Pons (tissue), 1 donor: Measurements from ENCODE around the gene ADRA2C.

Source experiments
- DNase-seq: peaks from one replicate; pipeline ENCODE4 v3.0.0-alpha.2; 2016; ENCODE audit warnings: low spot score

ADRA2C gene

DNA sequence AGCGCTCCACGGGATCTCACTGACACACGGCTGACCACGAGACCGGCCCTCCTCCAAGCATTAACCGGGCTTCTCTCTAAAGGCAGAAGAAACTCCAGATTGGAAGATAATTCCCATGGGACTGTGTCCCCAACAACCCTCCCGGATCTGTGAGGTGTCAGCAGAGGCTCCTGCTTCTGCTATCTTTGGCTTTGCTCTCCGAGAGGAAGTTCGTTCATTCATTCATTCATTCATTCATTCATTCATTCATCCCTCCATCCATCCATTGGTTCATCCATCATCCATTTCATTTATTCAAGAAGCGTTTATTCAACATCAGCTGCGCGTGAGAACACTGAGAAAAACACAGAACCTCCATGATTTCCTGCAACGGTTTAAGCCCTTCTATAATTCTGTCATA is 11.5 kb downstream of the ADRA2C start:
- DNase-seq: no peak

DNA sequence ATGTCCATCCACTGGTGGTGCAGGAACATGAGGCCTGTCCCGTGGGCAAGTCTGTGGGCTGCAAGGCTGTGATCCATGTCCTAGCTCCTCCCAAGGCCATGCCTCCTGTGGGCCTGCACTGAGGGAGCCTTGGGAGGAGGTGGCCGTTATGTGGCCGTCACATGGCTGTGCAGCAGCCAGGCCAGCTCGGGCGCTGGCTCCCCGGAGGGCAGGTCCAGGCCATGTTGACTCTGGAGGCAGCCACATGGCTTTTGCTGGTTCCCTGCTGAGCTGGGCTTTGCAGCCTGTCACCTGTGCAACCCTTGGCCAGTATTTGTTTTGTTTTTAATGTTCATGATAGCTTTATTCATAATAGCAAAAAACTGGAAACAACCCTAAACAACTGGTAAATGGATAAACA is 13.3 kb downstream of the ADRA2C start:
- DNase-seq: no peak

DNA sequence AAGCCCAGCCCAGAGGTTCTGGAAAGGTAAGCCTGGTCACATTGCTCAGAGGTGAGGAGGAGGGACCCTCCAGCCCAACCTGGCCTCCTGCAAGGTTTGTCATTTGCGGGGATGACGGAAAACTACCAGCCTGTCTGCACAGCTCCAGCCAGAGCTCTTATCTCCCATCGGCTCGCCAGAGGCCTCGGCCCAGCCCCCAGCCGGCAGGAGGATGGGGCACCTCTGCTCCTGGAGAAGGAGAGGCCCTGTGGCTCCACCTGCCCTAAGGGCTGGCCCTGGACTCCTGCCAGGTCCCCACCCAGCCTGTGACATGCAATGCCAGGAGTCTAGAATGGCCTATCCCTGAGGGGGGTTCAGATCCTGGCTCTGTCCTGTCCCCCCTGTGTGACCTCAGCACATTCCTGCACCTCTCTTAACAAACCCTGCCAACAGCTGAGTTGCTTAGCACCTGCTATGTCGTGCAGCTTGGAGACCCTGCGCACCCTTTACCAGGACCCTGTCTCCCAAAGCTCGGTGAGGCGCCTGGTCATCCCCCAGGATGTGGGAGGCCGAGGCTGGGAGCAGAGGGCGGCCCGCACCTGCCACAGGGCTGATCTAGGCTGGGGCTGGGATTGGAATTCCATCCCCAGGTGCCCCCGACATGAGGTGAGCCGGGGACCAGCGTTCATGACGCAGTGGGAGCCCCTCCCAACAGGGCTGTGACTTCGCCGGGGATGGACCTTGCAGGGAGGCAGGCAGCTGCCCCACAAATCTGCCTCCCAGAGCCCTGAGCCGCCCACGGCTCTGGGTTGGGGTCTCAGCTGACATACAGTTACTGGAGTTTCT is 14.4 kb downstream of the ADRA2C start:
- no peak for DNase-seq

DNA sequence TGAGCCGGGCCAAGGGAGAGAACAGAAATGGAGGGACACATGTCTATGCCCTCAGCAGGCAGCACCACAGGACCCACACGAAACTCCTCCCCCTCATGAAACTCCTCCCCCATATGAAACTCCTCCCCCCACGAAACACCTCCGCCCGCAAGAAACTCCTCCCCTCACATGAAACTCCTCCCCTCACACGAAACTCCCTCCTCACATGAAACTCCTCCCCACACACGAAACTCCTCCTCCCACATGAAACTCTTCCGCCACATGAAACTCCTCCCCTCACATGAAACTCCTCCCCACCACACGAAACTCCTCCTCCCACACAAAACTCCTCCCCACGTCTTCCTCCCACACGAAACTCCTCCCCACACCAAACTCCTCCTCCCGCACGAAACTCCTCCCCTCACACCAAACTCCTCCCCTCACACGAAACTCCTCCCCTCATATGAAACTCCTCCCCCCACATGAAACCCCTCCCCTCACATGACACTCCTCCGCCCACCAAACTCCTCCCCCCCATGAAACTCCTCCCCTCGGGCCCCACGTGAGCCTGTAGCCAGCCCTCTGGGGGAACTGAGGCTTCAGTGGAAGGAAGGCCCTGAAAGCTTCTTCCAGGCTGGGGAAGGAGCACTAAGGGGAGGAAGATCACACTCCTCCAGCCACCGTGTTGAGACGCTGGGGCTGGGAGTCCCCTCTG is 15.2 kb downstream of the ADRA2C start:
- DNase-seq: no peak

DNA sequence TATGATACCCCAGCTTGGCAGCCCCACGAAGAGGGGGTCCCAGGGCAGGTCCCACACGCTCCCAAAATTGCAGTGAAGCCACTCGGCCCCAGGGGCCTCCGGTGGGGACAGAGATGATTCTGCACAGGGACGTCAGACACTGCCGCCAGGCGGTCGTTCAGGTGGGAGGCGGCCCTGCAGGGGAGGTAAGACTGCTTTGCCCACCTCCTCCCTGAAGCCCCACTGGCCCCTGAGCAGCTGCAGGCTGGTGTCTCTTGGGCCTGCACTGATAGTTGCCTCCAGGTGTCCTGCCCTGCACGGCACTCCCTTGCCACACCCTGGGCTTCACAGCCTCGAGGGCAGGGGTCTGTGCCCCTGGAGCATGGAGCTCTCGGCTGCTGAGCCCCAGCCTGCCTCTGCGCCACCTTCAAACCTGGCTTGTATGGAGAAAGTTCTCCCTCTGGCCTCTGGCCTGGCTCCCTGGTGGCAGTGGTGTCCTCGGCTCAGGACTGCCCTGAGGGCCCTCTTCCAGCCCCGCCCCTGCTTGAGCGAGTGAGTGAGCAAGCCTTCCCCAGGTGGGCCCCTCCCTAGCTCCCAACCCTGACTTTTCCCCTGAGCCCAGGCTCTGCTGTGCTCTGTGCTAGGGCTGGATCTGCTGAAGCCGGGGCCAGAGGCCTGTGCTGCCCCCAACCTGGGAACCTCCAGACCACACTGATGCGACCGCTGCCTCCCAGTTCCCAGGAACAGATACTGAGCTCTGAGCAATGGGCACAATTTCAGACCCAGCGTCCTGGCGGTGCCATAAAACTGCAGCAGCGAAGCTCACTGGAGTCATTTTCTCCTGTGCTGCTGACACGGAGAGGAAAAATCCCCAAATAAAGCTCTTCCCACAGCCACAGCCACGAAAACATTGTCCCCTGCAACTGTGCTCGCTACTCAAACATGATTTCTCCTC is 16.1 kb downstream of the ADRA2C start:
- no peak for DNase-seq

DNA sequence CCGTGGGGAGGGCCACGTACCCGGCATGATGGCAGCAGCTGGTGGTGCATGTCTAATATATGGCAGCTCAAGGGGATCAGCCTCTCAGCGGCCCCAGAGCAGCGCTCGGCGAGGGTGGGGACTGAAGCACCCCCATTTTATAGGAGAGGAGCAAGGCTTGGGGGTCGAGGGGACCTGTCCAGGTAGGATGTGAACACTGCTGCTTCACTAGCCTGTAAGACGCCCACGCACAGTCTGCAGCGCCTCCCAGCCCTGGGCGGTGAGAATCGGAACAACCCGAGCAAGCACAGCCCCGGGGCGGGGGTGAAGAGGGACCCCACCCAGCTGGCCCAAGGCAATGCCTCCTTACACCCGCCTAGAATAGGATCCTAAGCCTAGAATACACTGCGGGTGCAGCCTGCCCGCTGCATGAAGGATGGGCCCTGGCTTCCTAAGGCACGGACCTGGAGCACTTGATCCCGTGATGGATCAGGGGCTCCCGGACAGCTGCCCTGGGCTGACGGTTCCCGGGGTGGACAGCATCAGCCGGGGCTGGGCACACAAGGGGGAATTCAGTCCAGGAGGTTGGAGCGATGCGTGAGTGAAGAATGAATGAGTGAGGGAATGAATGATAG is 17.6 kb downstream of the ADRA2C start:
- DNase-seq: no peak

DNA sequence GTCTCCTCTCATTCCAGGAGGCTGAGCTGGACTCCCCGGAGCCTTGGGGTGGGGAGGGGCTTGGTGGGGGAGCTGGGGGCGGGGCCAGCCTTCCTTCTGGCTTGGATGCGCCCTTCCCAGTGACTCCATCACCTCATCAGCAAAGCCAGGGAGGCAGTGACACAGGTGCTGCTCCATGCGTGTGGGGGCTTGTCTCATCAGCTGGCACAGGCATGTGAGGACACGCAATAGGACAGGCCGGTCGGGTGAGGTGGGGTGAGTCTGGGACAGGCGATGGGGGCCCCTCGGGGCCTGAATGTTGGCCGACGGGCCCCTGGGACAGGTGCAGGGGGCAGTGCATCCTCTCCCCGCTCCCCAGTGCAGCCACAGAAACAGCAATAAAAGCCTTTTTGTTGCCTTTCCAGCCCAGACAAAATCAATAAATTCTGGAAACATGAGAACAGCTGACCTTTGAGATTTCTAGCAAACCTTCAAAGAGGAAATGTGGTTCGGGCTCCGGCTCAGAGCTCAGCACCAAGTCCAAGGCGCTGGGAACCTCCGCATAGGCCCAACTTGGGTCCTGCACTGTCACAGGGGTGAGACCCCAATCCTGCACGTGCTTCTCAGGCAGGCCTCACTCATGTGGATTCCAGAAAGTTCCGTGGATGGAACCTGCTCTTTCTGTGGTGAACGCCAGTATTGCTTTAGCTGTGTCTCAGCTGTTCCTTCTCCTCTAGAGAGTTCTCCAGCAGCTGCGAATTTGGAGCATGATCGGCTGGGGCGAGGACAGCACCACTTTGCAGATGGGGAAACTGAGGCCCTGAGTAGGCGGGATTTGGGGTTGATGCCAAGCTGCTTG is 18.5 kb downstream of the ADRA2C start:
- no peak for DNase-seq

DNA sequence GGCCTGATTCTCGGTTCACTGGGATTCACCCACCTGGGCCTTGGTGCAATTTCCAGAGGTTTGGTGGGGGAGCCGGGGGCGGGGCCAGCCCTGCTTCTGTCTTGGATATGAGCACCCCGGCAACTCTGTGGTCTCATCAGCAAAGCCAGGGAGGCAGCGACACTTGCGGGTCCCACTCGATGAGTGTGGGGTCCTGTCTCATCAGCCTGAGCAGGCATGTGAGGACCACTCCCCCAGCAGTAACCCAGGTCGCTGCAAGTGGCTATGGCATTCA is 19.0 kb downstream of the ADRA2C start:
- no peak for DNase-seq

DNA sequence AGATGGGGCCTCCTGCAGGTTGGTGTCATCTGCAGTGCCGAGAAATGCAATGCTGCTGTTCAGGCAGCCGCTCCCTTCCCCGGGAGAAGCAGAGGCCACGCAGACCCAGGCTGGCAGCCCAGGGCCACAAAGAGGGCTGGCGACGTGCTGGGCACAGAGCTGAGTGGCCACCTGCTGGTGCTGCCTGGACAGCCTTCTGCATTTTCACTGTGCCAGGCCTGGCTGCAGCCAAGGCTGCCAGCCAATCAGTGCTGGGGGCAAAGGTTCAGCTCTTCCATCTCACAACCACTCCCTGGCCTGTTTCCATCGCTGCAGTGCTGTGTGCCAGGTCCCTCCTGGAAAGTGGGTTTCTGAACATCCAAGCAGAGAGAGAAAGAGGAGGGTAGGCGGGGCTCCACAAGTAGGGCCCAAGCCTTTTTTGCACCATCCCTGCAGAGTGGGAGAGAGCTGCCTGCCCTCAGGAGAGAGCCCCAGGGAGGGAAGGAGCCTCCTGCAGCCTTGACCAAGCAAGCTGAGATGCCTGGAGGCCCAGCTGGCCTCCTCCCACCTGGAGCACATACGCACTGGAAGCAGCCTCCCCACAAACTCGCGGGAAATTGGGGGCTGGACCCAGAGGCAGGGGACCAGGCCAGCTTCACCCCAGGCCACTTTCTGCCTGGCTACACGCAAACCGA is 20.1 kb downstream of the ADRA2C start:
- peak; percentile 52 for DNase-seq

DNA sequence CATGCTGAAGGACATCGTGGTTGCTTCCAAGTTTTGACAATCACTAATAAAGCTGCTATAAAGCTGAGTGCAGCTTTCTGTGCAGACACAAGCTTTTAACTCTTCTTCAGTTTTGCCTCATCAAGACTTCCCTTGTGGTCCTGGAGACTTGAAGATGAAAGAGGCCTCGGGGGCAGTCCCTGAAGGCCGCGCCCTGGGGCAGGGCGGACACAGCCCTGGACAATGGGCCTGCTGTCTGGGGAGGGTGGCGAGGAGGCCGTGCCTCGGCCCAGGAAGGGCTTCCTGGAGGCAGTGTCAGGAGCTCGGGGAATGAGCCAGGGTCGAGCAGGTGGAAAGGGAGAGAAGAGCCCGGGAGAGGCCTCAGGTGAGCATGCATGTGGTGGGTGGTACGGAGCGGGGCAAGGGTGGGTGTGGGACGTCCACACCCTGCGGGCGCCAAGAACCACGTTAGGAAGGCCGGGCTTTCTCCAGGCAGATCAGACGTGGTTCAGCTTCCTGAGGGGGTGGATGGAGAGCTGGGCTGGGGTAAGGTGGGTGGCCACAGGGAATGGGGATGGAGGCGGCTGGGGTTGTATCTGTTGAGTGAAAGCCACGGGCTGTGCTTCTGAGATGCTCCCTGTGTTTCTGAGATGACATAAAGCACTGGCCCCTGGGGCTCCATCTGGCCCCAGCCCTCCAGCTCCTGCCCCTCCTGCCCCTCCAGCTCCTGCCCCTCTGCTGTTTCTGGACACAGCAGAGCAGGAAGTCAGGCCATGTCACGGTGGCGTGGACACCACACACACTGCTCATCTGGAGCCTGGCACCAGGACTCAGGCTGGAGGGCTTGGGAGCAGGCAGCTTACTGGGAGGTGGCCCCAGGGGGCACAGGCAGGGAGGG is 21.5 kb downstream of the ADRA2C start:
- no peak for DNase-seq

DNA sequence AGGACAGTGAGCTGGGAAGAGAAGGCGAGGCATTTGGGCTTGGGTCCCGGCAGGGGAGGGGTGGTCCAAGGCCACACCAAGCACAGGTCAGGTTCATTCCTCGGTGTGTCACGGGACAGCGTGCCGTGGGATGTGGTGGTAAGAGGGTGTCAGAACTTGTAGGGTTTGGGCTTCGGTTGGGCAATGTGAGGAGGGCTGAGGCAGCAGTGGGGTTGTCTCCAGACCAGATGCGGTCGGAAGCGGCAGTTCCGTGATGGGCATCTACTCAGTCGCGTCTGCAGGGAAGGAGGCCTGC is 22.1 kb downstream of the ADRA2C start:
- DNase-seq: no peak

DNA sequence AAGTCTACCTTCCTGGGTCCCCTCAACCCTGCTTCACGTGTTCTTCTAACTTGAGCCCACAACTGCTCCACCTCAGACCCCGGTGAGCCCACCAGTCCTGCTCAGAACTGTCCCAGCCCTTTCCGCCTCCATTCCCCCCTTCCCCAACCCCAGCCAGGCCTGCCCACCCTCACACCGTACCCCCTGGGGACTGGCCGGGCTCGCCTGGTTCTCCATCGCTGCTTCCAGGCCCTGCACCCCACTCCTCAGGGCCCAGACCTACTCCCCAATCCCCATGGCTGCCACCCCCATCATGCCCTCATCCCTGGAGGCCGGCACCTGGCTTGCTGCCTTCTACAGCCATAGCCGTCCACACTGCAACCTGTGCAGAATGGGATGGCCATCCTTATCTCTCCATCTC is 23.4 kb downstream of the ADRA2C start:
- no peak for DNase-seq

DNA sequence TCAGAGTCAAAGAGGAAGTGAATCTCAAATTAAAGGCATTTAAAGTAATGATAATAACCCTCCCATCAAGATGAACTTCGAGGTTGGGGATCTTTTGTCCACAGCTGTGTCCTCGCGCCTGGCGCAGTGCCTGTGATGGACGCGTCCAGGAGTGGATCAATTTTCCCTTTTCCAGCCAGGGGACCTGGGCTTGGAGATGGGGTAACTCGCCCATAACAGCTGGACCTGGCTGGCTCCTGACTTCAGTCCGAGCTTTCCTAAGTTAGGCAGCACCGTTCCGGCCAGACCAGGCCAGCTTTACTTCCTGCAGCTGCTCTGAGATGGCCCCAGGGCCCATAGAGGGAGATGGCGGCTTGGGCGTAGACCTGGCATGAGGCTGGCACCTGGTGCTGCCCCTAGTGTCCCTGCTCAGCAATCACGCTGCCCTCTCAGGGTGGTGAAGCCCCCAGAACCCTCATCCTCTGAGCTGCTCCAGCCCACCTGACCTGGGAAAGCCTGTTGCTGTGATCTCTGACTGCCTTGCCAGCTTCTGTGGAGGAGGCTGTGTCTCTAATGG is 23.9 kb downstream of the ADRA2C start:
- DNase-seq: no peak

DNA sequence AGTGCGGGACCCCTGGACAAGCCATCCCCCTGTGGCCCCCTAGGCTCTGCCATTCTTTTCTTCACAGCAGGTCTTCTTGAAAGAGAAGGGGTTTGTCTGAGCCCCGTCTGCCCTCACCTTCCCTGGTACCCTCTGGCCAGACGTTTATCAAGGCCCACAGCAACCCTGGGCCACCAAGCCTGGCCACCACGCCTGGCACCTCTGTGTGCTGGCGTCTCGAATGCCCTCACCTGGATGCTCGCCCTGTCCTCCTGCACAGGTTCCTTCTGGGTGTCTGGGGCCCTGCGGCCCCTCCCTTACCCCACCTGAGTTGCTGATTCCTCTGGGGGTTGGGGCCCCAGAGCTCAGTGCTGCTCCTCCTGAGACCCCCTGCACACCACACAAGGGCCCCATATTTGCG is 25.1 kb downstream of the ADRA2C start:
- DNase-seq: no peak

DNA sequence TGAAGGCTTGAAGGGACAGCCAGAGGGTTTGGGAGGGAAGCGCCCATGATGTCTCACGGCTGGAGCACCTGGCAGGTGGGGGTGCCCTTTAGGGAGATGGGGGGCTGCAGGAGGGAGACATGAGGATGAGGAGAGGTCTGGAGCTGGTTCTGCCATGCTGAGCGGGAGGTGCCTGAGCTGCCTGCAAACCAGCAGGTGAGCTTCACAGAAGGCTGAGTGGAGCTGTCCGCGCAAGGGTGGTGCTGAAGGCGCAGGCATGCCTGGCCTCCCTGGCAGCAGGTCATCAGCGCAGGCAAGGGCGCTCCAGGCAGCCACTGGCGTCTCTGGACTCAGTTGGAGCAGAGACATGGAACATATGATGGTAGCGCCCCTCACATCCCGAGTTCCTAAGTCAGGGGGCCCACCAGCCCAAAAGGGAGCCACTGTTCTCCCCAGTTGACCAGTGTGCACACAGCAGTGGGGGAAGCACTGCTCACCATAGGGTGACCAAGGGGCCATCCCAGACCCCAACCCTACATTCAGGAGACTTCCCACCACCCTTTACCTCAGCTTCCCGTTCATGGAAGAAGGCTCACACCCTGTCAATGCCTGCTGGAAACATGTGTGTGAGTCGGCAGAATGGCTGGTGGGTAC is 25.8 kb downstream of the ADRA2C start:
- DNase-seq: no peak

DNA sequence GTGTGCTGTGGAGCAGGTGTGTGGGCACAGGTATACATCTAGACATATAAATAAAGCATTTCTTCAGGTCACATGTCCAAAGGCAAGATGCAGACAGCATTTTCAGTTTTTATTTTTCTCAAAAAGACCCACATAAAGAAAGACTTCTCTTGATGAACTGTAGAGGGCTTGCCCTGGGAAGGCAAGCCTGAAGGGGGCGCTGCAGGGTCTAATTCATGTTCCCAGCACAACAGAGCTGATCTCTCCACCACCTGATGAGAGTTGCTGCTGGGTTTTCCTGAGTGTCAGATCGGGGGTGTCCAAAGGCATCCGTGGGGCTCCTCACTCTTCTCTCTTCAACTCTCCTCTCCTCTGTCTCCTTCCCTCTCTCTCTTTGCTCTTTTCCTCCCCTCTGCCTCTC is 26.6 kb downstream of the ADRA2C start:
- no peak for DNase-seq

DNA sequence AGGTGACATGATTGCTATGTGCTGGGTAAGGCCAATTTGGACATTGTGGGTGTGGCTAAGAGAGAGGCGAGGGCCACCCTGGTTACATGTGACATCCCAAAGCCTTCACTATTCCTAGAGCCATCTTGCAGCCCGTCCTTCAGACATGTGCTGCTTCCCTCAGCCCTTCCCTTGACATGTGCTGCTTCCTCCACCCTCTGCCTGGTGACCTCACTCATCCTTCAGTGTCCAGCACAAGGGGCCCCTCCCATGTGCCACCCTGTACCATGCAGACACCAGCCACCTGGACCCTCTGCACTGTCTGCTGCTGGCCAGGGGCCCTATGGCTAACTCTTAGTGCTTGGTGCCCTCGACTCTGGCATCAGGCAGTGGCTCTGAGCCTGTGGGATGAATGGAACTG is 27.4 kb downstream of the ADRA2C start:
- DNase-seq: no peak

DNA sequence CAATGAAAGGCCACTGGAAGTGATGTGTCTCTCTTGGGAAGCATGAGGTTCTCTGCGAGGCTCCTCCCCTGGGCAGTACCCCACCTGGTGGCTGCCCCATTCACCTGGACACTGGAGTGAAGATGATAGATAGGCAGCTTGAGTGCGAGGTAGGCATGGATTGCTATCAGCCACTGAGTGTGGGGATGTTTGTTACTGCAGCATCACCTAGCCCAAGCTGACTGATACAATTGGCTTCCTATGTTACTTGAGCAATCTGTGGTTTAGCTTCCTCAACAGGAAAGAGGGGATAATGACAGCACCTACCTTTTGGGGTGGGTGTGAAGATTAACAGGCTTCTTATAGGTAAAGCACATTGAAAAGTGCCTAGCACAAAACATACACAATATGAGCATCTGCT is 30.8 kb downstream of the ADRA2C start:
- DNase-seq: no peak
